Thyroid gland (tissue), 4 donors: ENCODE data around the gene PPM1M.

ENCODE experiments used
- POLR2A ChIP-seq, 2 donors: fragments of 450-650 bp; IDR thresholded peaks; one replicate each; pipeline ENCODE4 v1.6.1; 2017; ENCODE audit warnings: antibody characterized with exemption in 2 of 2, mild to moderate bottlenecking in 2 of 2, moderate library complexity in 1 of 2
- TF ChIP-seq, protein P1 (sequence below), 6 experiments: fragments of 200-600 bp in 3 of 6; fragments of 450-650 bp in 3 of 6; sonication (generic) in 3 of 6; IDR thresholded peaks; one replicate each; pipeline ENCODE4 v1.5.1; 2016 to 2019; ENCODE audit warnings: antibody characterized with exemption in 6 of 6, mild to moderate bottlenecking in 2 of 6, inconsistent platforms in 1 of 6, moderate library complexity in 1 of 6

GRCh38 chr3:52289338-52289746, 43.8 kb downstream of the PPM1M start:
- TF ChIP-seq, protein P1, sequence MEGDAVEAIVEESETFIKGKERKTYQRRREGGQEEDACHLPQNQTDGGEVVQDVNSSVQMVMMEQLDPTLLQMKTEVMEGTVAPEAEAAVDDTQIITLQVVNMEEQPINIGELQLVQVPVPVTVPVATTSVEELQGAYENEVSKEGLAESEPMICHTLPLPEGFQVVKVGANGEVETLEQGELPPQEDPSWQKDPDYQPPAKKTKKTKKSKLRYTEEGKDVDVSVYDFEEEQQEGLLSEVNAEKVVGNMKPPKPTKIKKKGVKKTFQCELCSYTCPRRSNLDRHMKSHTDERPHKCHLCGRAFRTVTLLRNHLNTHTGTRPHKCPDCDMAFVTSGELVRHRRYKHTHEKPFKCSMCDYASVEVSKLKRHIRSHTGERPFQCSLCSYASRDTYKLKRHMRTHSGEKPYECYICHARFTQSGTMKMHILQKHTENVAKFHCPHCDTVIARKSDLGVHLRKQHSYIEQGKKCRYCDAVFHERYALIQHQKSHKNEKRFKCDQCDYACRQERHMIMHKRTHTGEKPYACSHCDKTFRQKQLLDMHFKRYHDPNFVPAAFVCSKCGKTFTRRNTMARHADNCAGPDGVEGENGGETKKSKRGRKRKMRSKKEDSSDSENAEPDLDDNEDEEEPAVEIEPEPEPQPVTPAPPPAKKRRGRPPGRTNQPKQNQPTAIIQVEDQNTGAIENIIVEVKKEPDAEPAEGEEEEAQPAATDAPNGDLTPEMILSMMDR (IDR thresholded peaks at IDR 0.05): no peak
- no peak for TF ChIP-seq POLR2A (IDR thresholded peaks at IDR 0.05)
